SK-N-SH treated with all-trans-retinoic acid at 6 μM for 48 hours (cell line): ENCODE data around the gene PCDH9.

Experiments used
- ARNTL ChIP-seq: fragments of 450-650 bp; formaldehyde crosslinking; IDR thresholded peaks from 2 replicates; pipeline ENCODE4 v1.5.0; 2020; ENCODE audit warnings: low read depth, mild to moderate bottlenecking, moderate library complexity, borderline replicate concordance
- BACH2 ChIP-seq: fragments of 250-450 bp; sonication (Bioruptor Pico); IDR thresholded peaks from 2 replicates; pipeline ENCODE4 v1.9.0; 2021; ENCODE audit warnings: mild to moderate bottlenecking, borderline replicate concordance
- GLIS3 ChIP-seq: fragments of 250-450 bp; sonication (Bioruptor Pico); IDR thresholded peaks from 2 replicates; pipeline ENCODE4 v1.5.0; 2020; ENCODE audit warnings: mild to moderate bottlenecking, moderate library complexity
- ISL1 ChIP-seq: fragments of 250-450 bp; sonication (Bioruptor Pico); IDR thresholded peaks from 2 replicates; pipeline ENCODE4 v2.1.2; 2022; ENCODE audit warnings: mild to moderate bottlenecking, moderate library complexity
- PPARA ChIP-seq: fragments of 250-450 bp; sonication (Bioruptor Pico); IDR thresholded peaks from 2 replicates; pipeline ENCODE4 v1.5.0; 2020; ENCODE audit warnings: mild to moderate bottlenecking, borderline replicate concordance
- SNAI2 ChIP-seq: fragments of 250-450 bp; sonication (Bioruptor Pico); IDR thresholded peaks from 2 replicates; pipeline ENCODE4 v1.5.0; 2020; ENCODE audit warnings: mild to moderate bottlenecking, moderate library complexity
- TCF4 ChIP-seq: fragments of 250-450 bp; sonication (Bioruptor Pico); IDR thresholded peaks from 2 replicates; pipeline ENCODE4 v1.8.0; 2021; ENCODE audit warnings: mild to moderate bottlenecking, moderate library complexity, borderline replicate concordance
- TOX ChIP-seq: fragments of 250-450 bp; sonication (Bioruptor Pico); IDR thresholded peaks from 2 replicates; pipeline ENCODE4 v1.8.0; 2021; ENCODE audit warnings: mild to moderate bottlenecking, moderate library complexity, borderline replicate concordance
- ZC3H10 ChIP-seq: fragments of 250-450 bp; sonication (Bioruptor Pico); IDR thresholded peaks from 2 replicates; pipeline ENCODE4 v1.5.1; 2021; ENCODE audit warnings: mild to moderate bottlenecking, moderate library complexity
- TF ChIP-seq, protein P1 (sequence below): fragments of 250-450 bp; sonication (Bioruptor Pico); IDR thresholded peaks from 2 replicates; pipeline ENCODE4 v1.8.0; 2020; ENCODE audit warnings: mild to moderate bottlenecking, moderate library complexity, borderline replicate concordance
- TF ChIP-seq, protein P2 (sequence below): fragments of 250-450 bp; sonication (Bioruptor Pico); IDR thresholded peaks from 2 replicates; pipeline ENCODE4 v1.8.0; 2021; ENCODE audit warnings: low read depth, mild to moderate bottlenecking, moderate library complexity, borderline replicate concordance
- TF ChIP-seq, protein P3 (sequence below): fragments of 250-450 bp; sonication (Bioruptor Pico); IDR thresholded peaks from 2 replicates; pipeline ENCODE4 v1.5.0; 2020; ENCODE audit warnings: mild to moderate bottlenecking, moderate library complexity
- TF ChIP-seq, protein P4 (sequence below): fragments of 250-450 bp; sonication (Bioruptor Pico); IDR thresholded peaks from 2 replicates; pipeline ENCODE4 v1.5.1; 2021; ENCODE audit warnings: mild to moderate bottlenecking, moderate library complexity
- TF ChIP-seq, protein P5 (sequence below): fragments of 250-450 bp; sonication (Bioruptor Pico); IDR thresholded peaks from 2 replicates; pipeline ENCODE4 v1.5.1; 2020; ENCODE audit warnings: low read depth, mild to moderate bottlenecking, moderate library complexity

DNA sequence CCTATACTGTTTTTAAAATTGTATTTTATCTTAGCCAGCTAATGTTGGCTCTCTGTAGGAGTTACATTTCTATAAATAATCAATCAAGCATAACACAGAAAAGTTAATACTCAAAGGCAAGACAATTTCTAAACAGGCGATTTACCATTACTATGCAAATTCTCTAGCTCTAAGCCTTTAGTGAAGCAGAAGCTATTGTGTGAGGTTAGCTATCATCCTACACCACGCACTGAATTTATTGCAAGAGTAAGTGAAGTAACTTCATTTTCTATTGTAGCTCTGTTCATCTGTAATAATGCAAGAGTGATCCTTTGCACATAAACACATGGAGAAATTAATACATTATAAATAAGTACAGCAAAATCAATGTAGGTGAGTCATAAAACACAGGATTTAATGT is 439.3 kb downstream of the PCDH9 start:
- TF ChIP-seq GLIS3 (CRISPR knock-in tag) (no peak), ARNTL (CRISPR knock-in tag) (no peak), PPARA (CRISPR knock-in tag) (no peak), SNAI2 (no peak), TCF4 (CRISPR knock-in tag) (no peak), ZC3H10 (no peak), ISL1 (CRISPR knock-in tag) (no peak), TOX (no peak), BACH2 (CRISPR knock-in tag) (no peak)
- TF ChIP-seq, protein P1, sequence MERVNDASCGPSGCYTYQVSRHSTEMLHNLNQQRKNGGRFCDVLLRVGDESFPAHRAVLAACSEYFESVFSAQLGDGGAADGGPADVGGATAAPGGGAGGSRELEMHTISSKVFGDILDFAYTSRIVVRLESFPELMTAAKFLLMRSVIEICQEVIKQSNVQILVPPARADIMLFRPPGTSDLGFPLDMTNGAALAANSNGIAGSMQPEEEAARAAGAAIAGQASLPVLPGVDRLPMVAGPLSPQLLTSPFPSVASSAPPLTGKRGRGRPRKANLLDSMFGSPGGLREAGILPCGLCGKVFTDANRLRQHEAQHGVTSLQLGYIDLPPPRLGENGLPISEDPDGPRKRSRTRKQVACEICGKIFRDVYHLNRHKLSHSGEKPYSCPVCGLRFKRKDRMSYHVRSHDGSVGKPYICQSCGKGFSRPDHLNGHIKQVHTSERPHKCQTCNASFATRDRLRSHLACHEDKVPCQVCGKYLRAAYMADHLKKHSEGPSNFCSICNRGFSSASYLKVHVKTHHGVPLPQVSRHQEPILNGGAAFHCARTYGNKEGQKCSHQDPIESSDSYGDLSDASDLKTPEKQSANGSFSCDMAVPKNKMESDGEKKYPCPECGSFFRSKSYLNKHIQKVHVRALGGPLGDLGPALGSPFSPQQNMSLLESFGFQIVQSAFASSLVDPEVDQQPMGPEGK, result no peak
- TF ChIP-seq, protein P2, sequence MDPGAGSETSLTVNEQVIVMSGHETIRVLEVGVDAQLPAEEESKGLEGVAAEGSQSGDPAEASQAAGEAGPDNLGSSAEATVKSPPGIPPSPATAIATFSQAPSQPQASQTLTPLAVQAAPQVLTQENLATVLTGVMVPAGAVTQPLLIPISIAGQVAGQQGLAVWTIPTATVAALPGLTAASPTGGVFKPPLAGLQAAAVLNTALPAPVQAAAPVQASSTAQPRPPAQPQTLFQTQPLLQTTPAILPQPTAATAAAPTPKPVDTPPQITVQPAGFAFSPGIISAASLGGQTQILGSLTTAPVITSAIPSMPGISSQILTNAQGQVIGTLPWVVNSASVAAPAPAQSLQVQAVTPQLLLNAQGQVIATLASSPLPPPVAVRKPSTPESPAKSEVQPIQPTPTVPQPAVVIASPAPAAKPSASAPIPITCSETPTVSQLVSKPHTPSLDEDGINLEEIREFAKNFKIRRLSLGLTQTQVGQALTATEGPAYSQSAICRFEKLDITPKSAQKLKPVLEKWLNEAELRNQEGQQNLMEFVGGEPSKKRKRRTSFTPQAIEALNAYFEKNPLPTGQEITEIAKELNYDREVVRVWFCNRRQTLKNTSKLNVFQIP (CRISPR knock-in tag), result no peak
- TF ChIP-seq, protein P3, sequence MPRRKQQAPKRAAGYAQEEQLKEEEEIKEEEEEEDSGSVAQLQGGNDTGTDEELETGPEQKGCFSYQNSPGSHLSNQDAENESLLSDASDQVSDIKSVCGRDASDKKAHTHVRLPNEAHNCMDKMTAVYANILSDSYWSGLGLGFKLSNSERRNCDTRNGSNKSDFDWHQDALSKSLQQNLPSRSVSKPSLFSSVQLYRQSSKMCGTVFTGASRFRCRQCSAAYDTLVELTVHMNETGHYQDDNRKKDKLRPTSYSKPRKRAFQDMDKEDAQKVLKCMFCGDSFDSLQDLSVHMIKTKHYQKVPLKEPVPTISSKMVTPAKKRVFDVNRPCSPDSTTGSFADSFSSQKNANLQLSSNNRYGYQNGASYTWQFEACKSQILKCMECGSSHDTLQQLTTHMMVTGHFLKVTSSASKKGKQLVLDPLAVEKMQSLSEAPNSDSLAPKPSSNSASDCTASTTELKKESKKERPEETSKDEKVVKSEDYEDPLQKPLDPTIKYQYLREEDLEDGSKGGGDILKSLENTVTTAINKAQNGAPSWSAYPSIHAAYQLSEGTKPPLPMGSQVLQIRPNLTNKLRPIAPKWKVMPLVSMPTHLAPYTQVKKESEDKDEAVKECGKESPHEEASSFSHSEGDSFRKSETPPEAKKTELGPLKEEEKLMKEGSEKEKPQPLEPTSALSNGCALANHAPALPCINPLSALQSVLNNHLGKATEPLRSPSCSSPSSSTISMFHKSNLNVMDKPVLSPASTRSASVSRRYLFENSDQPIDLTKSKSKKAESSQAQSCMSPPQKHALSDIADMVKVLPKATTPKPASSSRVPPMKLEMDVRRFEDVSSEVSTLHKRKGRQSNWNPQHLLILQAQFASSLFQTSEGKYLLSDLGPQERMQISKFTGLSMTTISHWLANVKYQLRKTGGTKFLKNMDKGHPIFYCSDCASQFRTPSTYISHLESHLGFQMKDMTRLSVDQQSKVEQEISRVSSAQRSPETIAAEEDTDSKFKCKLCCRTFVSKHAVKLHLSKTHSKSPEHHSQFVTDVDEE, result no peak
- TF ChIP-seq, protein P4, sequence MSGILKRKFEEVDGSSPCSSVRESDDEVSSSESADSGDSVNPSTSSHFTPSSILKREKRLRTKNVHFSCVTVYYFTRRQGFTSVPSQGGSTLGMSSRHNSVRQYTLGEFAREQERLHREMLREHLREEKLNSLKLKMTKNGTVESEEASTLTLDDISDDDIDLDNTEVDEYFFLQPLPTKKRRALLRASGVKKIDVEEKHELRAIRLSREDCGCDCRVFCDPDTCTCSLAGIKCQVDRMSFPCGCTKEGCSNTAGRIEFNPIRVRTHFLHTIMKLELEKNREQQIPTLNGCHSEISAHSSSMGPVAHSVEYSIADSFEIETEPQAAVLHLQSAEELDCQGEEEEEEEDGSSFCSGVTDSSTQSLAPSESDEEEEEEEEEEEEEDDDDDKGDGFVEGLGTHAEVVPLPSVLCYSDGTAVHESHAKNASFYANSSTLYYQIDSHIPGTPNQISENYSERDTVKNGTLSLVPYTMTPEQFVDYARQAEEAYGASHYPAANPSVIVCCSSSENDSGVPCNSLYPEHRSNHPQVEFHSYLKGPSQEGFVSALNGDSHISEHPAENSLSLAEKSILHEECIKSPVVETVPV, result no peak
- TF ChIP-seq, protein P5, sequence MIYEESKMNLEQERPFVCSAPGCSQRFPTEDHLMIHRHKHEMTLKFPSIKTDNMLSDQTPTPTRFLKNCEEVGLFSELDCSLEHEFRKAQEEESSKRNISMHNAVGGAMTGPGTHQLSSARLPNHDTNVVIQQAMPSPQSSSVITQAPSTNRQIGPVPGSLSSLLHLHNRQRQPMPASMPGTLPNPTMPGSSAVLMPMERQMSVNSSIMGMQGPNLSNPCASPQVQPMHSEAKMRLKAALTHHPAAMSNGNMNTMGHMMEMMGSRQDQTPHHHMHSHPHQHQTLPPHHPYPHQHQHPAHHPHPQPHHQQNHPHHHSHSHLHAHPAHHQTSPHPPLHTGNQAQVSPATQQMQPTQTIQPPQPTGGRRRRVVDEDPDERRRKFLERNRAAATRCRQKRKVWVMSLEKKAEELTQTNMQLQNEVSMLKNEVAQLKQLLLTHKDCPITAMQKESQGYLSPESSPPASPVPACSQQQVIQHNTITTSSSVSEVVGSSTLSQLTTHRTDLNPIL (CRISPR knock-in tag), result no peak
